Neural crest cell (in vitro differentiated cells): ENCODE results near the gene CHRDL2. TPM values are rescaled to one million over a fixed set of nuclear protein-coding genes. Genes with fewer than 3 reads are reported as not detected.

Experiments
- DNase-seq: peaks from one replicate; pipeline ENCODE4 v3.0.0; 2021; ENCODE audit warnings: low read depth, mixed read lengths, low spot score
- H3K27ac Mint-ChIP-seq: one replicate; pipeline ENCODE4 v1.8.0; 2021; ENCODE audit warnings: mild to moderate bottlenecking, mixed read lengths; ENCODE audit not compliant: unreplicated experiment
- H3K27me3 Mint-ChIP-seq: 2 replicates; pipeline ENCODE4 v1.8.0; 2021; ENCODE audit warnings: low read depth, mild to moderate bottlenecking, mixed read lengths
- H3K36me3 Mint-ChIP-seq: 2 replicates; pipeline ENCODE4 v1.8.0; 2021; ENCODE audit warnings: low read depth, mild to moderate bottlenecking, mixed read lengths
- H3K4me1 Mint-ChIP-seq: 2 replicates; pipeline ENCODE4 v1.8.0; 2021; ENCODE audit warnings: mixed read lengths
- H3K4me3 Mint-ChIP-seq: one replicate; pipeline ENCODE4 v1.8.0; 2021; ENCODE audit warnings: mild to moderate bottlenecking, mixed read lengths
- H3K9me3 Mint-ChIP-seq: 2 replicates; pipeline ENCODE4 v1.8.0; 2021; ENCODE audit warnings: mixed read lengths
- total RNA-seq: library from RNA; stranded (reverse); gene quantifications from 2 replicates; pipeline ENCODE4 v1.2.1, GENCODE V29; 2021
- TF ChIP-seq, protein P1 (sequence below): fragments of 200-600 bp; sonication (generic); conservative IDR thresholded peaks from 2 replicates; pipeline ENCODE4 v1.5.0; 2021; ENCODE audit warnings: antibody characterized with exemption, mild to moderate bottlenecking

Gene CHRDL2
- total RNA-seq, 1 donor from 2014 or later = 0.35 TPM

DNA sequence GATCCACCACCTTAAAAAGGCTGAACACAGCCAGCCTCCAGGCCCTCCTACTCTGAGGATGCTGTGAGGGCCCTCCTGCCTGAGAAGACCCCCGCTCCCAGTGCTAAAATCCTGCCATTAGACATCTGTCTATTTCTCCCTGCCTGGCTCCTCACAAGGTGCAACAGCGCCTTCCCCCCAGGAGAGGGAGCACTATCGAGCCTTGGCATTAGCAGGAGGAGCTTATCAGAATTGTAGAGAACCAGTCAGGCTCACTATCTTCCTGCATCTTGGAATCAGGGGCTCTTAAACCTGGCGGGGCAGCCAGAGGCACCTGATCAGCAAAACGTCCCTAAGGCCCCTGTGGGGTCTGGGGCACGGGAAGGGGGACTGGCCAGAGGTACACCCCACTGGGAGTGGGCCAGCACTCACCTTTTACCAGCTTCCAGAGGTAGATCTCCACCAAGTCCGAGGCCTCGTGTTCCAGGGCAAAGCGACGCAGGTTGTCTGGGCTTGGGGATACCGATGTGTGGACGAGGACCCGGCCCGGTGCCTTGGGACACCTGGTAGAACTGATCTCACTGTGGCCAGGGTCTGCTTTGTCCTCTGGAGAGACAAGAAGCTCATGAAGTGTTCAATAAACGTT lies 28.7 kb downstream of the CHRDL2 start:
- Mint-ChIP-seq H3K27ac (no peak overlapping the region), H3K36me3 (no peaks in the 10 kb centered on the region), H3K4me1 (peaks cover 3% of the 10 kb centered on the region), H3K27me3 (peaks cover under 1% of the 10 kb centered on the region), H3K4me3 (no peak overlapping the region), H3K9me3 (no peaks in the 10 kb centered on the region)
- TF ChIP-seq, protein P1, sequence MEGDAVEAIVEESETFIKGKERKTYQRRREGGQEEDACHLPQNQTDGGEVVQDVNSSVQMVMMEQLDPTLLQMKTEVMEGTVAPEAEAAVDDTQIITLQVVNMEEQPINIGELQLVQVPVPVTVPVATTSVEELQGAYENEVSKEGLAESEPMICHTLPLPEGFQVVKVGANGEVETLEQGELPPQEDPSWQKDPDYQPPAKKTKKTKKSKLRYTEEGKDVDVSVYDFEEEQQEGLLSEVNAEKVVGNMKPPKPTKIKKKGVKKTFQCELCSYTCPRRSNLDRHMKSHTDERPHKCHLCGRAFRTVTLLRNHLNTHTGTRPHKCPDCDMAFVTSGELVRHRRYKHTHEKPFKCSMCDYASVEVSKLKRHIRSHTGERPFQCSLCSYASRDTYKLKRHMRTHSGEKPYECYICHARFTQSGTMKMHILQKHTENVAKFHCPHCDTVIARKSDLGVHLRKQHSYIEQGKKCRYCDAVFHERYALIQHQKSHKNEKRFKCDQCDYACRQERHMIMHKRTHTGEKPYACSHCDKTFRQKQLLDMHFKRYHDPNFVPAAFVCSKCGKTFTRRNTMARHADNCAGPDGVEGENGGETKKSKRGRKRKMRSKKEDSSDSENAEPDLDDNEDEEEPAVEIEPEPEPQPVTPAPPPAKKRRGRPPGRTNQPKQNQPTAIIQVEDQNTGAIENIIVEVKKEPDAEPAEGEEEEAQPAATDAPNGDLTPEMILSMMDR = peak; percentile 86
- peak; percentile 75 for DNase-seq

DNA sequence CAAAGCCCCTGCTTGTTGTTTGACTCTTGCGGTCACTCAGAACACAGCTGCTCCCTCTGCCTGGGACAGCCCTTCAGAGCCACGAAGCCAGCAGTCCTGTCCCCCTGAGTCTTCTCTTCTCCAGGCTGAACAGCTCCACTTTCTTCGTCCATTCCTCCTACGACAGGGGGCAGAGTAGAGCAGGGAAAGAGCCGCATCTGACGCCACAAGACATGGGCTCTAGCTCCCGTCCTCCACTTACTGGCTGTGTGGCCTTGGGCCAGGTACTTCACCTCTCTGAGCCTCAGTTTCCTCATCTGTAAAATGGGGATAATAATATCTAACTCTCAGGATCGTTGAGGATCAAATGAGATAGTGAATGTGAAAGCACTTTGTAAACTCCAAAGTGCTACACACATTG lies 29.9 kb downstream of the CHRDL2 start:
- Mint-ChIP-seq H3K27me3 (peaks cover 3% of the 10 kb centered on the region), H3K27ac (no peak overlapping the region), H3K4me3 (no peak overlapping the region), H3K4me1 (peaks cover 3% of the 10 kb centered on the region), H3K36me3 (no peaks in the 10 kb centered on the region), H3K9me3 (no peaks in the 10 kb centered on the region)
- TF ChIP-seq, protein P1 = no peak
- no peak for DNase-seq

DNA sequence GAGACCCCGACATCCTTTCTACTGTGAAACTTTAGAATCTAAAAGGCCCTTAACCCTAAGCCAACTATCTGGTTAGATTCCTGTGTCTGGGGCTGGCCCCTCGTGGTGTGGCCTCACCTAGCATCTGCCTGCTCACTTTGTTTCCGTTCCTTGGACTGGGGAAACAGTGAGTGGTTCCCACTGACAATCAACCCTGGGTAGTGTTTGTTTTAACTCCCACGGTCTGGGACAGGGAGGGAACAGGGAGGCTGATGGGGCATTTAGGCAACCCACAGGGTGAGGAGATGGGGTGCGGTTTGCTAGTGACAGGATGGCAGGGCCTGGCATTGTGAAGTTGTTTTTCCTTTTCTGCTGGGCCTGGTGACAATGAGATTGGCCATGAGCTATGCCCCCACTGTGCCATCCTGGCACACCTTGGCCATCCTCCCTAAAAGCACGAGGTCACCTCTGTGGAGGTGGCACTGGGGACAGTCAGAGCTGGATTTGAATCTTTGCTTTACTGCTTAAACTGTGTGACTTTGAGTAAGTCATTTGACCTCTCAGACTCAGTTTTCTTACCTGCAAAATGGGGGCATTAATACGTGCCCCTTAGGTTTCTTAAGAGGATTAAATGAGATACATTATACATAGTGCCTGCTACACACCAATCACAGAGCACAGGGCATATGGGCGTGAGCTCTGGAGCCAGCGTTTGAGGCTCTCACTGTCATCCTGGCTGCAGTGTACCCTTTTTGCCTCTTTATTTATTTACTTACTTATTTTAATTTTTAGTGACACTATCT lies 31.4 kb downstream of the CHRDL2 start:
- no peak overlapping the region for H3K27ac Mint-ChIP-seq
- no peak overlapping the region for H3K4me3 Mint-ChIP-seq
- TF ChIP-seq, protein P1 = no peak
- peaks cover 3% of the 10 kb centered on the region for H3K27me3 Mint-ChIP-seq
- H3K9me3 Mint-ChIP-seq = no peaks in the 10 kb centered on the region
- DNase-seq = no peak
- H3K4me1 Mint-ChIP-seq = peaks cover 3% of the 10 kb centered on the region
- H3K36me3 Mint-ChIP-seq = no peaks in the 10 kb centered on the region

DNA sequence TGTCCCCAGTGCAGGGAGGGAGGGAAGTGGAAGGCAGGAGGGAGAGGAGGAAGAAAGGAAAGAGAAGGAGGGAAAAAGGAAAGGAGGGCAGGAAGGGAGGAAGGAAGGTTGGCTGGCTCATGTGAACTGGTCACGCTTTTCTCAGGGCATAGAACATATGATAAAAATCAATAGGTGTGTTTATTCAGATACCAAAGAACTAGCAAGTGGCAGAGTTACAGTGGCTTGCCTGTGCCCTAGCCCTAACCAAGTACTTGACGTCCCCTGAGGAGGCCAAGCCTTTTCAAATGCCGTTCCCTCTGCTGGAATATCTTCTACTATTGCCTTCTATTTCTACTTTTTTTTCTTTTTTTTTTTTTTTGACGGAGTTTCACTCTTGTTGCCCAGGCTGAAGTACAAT lies 33.5 kb downstream of the CHRDL2 start:
- Mint-ChIP-seq H3K4me3 (no peak overlapping the region), H3K9me3 (no peaks in the 10 kb centered on the region), H3K4me1 (peaks cover 3% of the 10 kb centered on the region), H3K27ac (no peak overlapping the region), H3K27me3 (peaks cover 3% of the 10 kb centered on the region), H3K36me3 (no peaks in the 10 kb centered on the region)
- TF ChIP-seq, protein P1 = no peak
- no peak for DNase-seq

DNA sequence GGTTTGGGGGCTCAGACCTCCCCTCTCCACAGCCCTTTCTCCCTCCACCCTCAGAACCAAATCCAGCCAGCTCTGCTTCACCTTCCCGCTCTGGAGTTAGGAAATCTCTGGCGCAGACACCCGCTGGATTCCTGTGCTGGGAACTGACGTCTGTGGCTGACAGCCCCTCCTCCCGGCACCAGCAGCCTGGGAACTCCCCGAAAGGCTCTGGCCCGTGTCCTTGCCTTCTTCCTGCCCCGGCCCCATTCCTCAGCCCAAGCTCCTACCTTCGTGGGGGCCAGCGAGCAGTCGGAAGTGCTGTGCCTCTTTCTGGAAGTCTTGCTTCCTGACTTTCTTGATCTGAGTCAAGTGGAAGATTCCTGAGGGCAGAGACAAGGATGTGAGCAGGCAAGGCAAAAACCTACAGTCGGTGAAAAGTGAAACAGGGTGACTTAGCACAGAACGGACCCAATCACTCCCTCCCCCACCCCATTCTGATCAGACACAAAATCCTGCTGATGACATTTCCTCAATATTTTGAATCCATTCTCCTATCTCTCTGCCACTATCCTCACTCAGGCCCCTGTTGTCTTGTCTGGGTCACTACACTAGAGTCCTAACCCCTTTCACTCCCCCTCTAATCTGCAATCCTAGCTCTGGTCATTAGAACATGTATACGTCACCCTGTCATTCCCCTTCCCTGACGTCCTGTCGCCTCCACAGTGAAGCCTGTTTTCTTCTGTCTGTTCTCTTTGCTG lies 34.1 kb downstream of the CHRDL2 start:
- TF ChIP-seq, protein P1 = no peak
- peaks cover 3% of the 10 kb centered on the region for H3K27me3 Mint-ChIP-seq
- DNase-seq = no peak
- H3K4me1 Mint-ChIP-seq = peaks cover under 1% of the 10 kb centered on the region
- H3K9me3 Mint-ChIP-seq = no peaks in the 10 kb centered on the region
- no peaks in the 10 kb centered on the region for H3K36me3 Mint-ChIP-seq
- no peak overlapping the region for H3K27ac Mint-ChIP-seq
- no peak overlapping the region for H3K4me3 Mint-ChIP-seq
